Activated naive CD4-positive, alpha-beta T cell treated with anti-CD3 and anti-CD28 coated beads for 36 hours (primary cell): ENCODE results near the gene JMY. TPM values are rescaled to one million over a fixed set of nuclear protein-coding genes. Genes with fewer than 3 reads are reported as not detected.

ENCODE experiments used
- CTCF ChIA-PET: fragments of 350-600 bp; sonication (Branson Sonifier 250); formaldehyde crosslinking; loops from one replicate; lab custom pipeline; 2021; ENCODE audit warnings: antibody characterized with exemption; lab: Charles Lee
- DNase-seq: peaks from one replicate; pipeline ENCODE4 v3.0.0-alpha.2; 2020
- H3K27ac Mint-ChIP-seq: one replicate; pipeline ENCODE4 v1.8.0; 2021; ENCODE audit warnings: mild to moderate bottlenecking, mixed read lengths
- H3K27me3 Mint-ChIP-seq: one replicate; pipeline ENCODE4 v1.8.0; 2021; ENCODE audit warnings: low read depth, mixed read lengths
- H3K36me3 Mint-ChIP-seq: one replicate; pipeline ENCODE4 v1.8.0; 2021; ENCODE audit warnings: low read depth, mixed read lengths
- H3K4me1 Mint-ChIP-seq: one replicate; pipeline ENCODE4 v1.8.0; 2021; ENCODE audit warnings: low read depth, mixed read lengths
- H3K4me3 Mint-ChIP-seq: one replicate; pipeline ENCODE4 v1.8.0; 2021; ENCODE audit warnings: mild to moderate bottlenecking, moderate library complexity, mixed read lengths
- H3K9me3 Mint-ChIP-seq: one replicate; pipeline ENCODE4 v1.8.0; 2021; ENCODE audit warnings: mixed read lengths
- intact Hi-C: fragments of 100-400 bp; cut with micrococcal nuclease; formaldehyde crosslinking; loops from one replicate; pipeline ENCODE4 v1.15.1; 2023
- total RNA-seq, 2 experiments: library from RNA; stranded (reverse); gene quantifications; one replicate each; pipeline ENCODE4 v1.2.3, GENCODE V29; 2021

Gene JMY
- total RNA-seq, 2 experiments from 2014 or later = 11.8 to 12.1 TPM

DNA sequence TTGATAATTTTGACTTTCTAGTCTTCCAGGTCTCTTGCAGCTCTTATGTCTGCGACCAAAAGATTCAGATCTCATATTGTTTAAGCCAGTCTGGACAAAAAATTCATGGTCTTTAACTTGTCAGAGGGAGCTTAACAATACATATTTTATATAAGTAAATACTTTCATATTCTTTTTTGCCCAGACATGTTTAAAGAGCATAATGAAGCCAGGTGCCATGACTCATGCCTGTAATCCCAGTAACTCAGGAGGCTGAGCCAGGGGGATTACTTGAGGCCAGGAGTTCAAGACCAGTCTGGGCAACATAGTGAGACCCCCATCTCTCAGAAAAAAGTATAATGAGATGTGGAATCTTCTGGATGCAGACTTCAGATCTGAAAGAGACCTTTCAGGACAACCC, 69.8 kb downstream of the JMY start:
- intact Hi-C loops = no loop called here
- DNase-seq = no peak
- no peaks in the 10 kb centered on the region for H3K4me1 Mint-ChIP-seq
- H3K27me3 Mint-ChIP-seq = no peaks in the 10 kb centered on the region
- H3K36me3 Mint-ChIP-seq = peaks cover 32% of the 10 kb centered on the region
- H3K27ac Mint-ChIP-seq = no peak overlapping the region
- H3K9me3 Mint-ChIP-seq = no peaks in the 10 kb centered on the region
- no peak overlapping the region for H3K4me3 Mint-ChIP-seq
- CTCF ChIA-PET = no interaction called here

DNA sequence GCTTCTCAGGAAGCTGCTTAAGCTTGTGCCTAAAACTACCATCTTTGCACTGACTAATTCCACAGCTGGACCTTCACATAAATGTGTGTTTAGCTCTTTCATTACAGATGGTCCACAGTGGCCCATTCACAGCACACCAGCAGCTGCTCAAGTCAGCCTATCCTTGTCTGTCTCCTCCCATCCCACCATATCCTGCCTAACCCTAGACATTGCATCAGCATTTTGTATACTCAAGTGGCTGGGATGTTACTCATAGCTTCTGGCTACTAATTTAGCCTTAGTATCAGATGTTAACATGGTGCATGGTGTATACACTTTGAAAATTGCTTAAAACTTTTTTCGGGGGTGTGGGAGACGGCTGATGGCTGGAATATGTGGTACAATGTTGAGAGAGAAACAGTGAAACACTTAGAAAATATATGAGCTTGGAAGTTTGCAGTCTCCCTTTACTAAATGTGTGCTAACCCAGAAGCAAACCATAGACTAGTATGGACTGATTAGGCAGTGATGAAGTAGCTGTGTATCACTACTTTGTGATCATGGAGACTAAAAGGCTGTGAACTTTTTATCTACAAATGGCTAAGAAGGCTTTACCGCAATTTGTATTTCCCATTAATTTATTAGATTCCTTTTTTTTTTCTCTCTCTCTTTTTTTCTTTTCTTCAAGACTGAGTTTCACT, 83.1 kb downstream of the JMY start:
- no peaks in the 10 kb centered on the region for H3K9me3 Mint-ChIP-seq
- CTCF ChIA-PET = interaction anchor here (0.8 to 2.2 kb wide), 2 partner anchors 186 to 296 kb away, joined by 3 to 7 read pairs; no protein-coding TSS in a partner anchor
- H3K4me1 Mint-ChIP-seq = no peaks in the 10 kb centered on the region
- no peak overlapping the region for H3K27ac Mint-ChIP-seq
- no peaks in the 10 kb centered on the region for H3K27me3 Mint-ChIP-seq
- H3K4me3 Mint-ChIP-seq = no peak overlapping the region
- no peak for DNase-seq
- H3K36me3 Mint-ChIP-seq = peaks cover 19% of the 10 kb centered on the region
- intact Hi-C loops = no loop called here

DNA sequence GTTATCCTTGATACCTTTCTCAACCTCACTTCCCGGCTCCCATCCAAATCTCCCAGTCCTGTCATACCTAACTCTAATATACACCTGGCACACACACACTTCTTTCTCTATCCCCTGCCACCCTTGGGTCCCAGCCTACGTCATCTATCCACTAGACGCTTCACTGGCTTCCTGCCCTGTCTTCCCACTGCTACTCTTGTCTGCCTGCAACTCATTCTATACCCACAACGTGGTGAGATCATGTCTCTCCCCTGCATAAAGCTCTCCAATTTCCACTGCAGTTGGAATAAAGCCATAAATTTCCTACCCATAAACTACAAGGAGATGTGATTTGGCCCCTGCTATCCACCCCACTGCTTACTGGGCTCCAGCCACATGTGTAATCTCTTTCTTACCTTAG, 93.5 kb downstream of the JMY start:
- peaks cover 3% of the 10 kb centered on the region for H3K27me3 Mint-ChIP-seq

DNA sequence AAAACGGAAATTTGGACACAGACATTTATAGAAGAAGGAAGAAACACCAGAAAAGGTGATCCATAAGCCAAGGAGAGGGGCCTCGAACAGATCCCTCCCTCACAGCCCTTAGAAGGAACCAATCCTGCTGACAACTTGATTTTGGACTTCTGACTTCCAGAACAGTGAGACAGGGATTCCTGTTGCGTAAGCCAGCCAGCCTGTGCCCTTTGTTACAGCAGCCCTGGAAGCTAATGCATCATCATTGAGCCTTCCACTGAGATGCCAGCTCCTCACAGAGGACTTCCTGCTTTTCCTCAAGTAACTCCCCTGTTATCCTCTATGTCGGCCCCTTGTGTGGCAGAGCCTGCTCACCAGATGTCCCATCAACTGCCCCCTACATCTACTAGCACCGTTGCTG, 94.1 kb downstream of the JMY start:
- DNase-seq = no peak
- H3K9me3 Mint-ChIP-seq = no peaks in the 10 kb centered on the region
- no peak overlapping the region for H3K4me3 Mint-ChIP-seq
- intact Hi-C loops = no loop called here
- H3K4me1 Mint-ChIP-seq = no peaks in the 10 kb centered on the region
- CTCF ChIA-PET = no interaction called here
- no peak overlapping the region for H3K27ac Mint-ChIP-seq
- H3K36me3 Mint-ChIP-seq = no peaks in the 10 kb centered on the region
- H3K27me3 Mint-ChIP-seq = peaks cover 3% of the 10 kb centered on the region

More for the DNA sequence above, 93.5 kb downstream of the JMY start:
- Mint-ChIP-seq H3K4me3 (no peak overlapping the region), H3K9me3 (no peaks in the 10 kb centered on the region), H3K27ac (no peak overlapping the region), H3K4me1 (no peaks in the 10 kb centered on the region), H3K36me3 (no peaks in the 10 kb centered on the region)
- CTCF ChIA-PET = no interaction called here
- DNase-seq = no peak
- intact Hi-C loops = no loop called here

DNA sequence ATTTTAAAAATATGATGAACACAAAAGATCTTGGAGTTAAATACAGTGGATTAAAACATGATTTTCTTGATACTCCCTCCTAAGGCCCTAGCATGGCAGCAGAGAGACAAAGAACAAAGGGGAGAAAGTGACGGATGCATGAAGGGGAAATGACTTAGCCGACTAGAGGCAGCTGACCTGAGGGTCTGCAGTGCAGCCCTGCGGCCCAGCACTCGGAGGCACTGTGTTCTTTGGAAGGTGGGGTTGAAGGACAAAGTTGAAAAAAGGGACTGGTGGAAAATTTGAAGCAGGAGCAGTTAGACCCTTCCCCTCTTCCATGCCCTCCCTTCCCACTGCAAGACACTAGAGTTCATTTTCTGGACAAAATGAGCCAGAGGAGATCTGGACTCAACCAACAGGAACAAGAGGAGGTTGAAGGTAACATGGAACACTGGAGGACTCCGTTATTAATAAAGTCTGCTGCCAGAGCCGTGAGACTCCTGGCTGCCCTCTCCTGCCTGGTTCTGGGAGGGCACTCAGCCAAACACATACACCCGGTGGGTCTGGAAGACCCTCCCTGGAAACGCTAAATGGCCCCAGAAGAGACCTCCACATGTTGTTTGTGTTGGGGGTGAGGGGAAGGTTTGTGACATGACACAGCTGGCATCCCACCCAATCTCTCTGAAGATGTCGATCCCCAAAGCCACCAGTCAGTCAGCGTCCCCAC, 98.1 kb downstream of the JMY start:
- CTCF ChIA-PET = interaction anchor here (0.5 kb wide), 1 partner anchor 1310 kb away, joined by 4 read pairs; no protein-coding TSS in a partner anchor
- no peaks in the 10 kb centered on the region for H3K4me1 Mint-ChIP-seq

DNA sequence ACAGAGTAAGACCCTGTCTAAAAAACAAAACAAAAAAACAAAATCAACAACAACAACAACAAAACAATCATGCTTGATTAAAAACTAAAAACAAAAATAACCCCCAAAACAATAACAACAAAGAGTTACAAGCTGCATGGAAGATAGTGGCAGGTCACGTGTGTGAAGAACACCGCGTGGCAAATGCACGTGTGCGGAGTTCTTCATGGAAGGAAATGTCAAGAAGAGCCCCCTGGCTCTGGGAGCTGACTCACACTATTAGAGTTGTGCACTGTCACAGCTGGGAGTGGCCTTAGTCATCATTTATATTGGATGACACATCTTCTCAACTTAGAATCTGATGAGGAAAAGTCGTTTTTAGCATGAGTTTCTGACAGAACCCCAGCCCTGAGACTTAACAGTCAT, 110.5 kb downstream of the JMY start:
- Mint-ChIP-seq H3K36me3 (no peaks in the 10 kb centered on the region), H3K27ac (no peak overlapping the region), H3K4me3 (no peak overlapping the region), H3K27me3 (no peaks in the 10 kb centered on the region), H3K4me1 (no peaks in the 10 kb centered on the region), H3K9me3 (no peaks in the 10 kb centered on the region)
- DNase-seq = no peak
- intact Hi-C loops = no loop called here
- CTCF ChIA-PET = no interaction called here

More for the DNA sequence above, 98.1 kb downstream of the JMY start:
- Mint-ChIP-seq H3K36me3 (no peaks in the 10 kb centered on the region), H3K9me3 (peaks cover 2% of the 10 kb centered on the region), H3K27me3 (peaks cover 12% of the 10 kb centered on the region), H3K27ac (no peak overlapping the region), H3K4me3 (no peak overlapping the region)
- intact Hi-C loops = no loop called here
- DNase-seq = no peak

DNA sequence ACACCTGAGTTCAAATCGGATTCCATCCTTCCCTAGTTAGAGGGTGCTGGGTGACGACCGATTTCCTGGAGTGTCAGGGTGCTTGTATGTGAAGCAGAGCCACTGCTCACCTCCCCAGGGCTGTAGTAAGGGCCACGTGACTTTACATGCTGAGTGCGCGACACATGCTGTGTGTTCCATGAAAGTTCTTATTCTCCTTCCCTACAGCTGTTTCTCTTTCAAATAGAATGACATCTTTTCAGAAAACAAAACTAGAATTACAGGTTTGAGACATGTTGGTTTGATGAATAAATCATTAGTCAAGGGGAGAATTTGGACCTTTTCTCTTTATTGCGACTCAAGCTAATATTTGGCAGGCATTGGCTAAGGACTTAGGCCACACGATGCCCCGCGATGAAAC, 113.1 kb downstream of the JMY start:
- H3K4me3 Mint-ChIP-seq = no peak overlapping the region
- CTCF ChIA-PET = no interaction called here
- H3K9me3 Mint-ChIP-seq = peaks cover 2% of the 10 kb centered on the region
- no peaks in the 10 kb centered on the region for H3K27me3 Mint-ChIP-seq
- DNase-seq = no peak
- no peak overlapping the region for H3K27ac Mint-ChIP-seq
- no peaks in the 10 kb centered on the region for H3K4me1 Mint-ChIP-seq
- H3K36me3 Mint-ChIP-seq = no peaks in the 10 kb centered on the region
- intact Hi-C loops = no loop called here

DNA sequence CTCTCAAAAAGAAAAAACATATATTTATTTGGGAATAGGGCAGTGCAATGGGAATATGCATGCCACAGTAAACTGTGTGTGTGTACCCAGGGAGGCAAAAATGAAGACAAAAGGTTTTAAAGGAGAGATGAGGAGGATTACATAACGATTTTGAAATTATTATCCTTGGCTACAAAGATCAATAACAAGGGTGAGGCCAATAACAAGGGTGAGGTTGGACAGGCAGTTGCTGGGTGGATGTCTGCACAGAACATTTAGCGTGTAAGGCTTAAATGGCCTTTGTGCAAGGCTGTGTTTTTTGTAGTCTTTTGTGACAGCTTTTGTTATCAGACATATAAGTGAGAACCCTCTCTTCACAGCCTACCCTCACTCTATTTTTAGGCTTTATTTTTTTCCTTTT, 114.0 kb downstream of the JMY start:
- peaks cover 2% of the 10 kb centered on the region for H3K9me3 Mint-ChIP-seq
- CTCF ChIA-PET = no interaction called here
- no peak overlapping the region for H3K27ac Mint-ChIP-seq
- intact Hi-C loops = no loop called here
- H3K27me3 Mint-ChIP-seq = no peaks in the 10 kb centered on the region
- H3K4me1 Mint-ChIP-seq = no peaks in the 10 kb centered on the region
- DNase-seq = no peak
- no peak overlapping the region for H3K4me3 Mint-ChIP-seq
- H3K36me3 Mint-ChIP-seq = no peaks in the 10 kb centered on the region

DNA sequence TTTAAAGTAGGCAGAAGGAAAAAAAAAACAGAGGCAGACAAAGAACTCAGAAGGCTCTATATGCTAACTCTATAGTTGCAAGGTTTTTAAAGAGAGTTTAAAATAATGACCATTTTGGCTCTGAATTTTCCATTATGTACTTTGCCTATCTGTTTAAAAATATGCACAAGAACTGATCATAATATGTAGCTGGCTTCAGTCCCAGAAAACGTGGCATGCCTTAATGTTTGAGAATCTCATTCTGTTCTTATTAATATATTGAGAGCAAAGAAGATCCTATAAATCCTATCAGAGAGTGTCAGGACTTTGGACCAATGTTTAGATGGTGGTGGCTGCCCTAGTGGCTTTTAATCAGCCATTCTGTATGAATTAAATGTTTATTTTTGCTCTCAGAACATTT, 121.5 kb downstream of the JMY start:
- Mint-ChIP-seq H3K36me3 (no peaks in the 10 kb centered on the region), H3K4me1 (no peaks in the 10 kb centered on the region), H3K27me3 (peaks cover 3% of the 10 kb centered on the region), H3K4me3 (no peak overlapping the region), H3K27ac (no peak overlapping the region), H3K9me3 (peaks cover 2% of the 10 kb centered on the region)
- no peak for DNase-seq
- CTCF ChIA-PET = no interaction called here
- intact Hi-C loops = no loop called here

Other genes with a start within 250 kb of the JMY start
- 1 to 10 TPM in 1 of 2 experiments, under 1 TPM in 1; 0.93 to 1.1 TPM for gene DMGDH, start 166.5 kb upstream of the JMY start, total RNA-seq
- not detected for gene BHMT2, start 166.4 kb upstream of the JMY start, total RNA-seq
- not detected for gene BHMT, start 124.3 kb upstream of the JMY start, total RNA-seq